Right lung (tissue), 5 donors: ENCODE measurements around the gene KCTD12. TPM values are rescaled to one million over a fixed set of nuclear protein-coding genes. Genes with fewer than 3 reads are reported as not detected.
A peak's percentile ranks its signal among the peaks of the same experiment; 100 is the strongest.

ENCODE experiments used
- DNase-seq, 2 donors: peaks; one replicate each; pipeline ENCODE4 v3.0.0-alpha.2; 2013
- polyA plus RNA-seq, 5 donors: library from polyadenylated mRNA; unstranded; fragments of 120-200 nt; gene quantifications; one replicate each; pipeline versions ENCODE4 v1.2.1 to v1.2.3, GENCODE V29; 2013; ENCODE audit warnings: inconsistent platforms in 1 of 5, low replicate concordance in 1 of 5; ENCODE audit not compliant: insufficient read length in 5 of 5, insufficient read depth in 1 of 5

The KCTD12 gene
- polyA plus RNA-seq, 5 donors: 150 to 217 (median 181) TPM

DNA sequence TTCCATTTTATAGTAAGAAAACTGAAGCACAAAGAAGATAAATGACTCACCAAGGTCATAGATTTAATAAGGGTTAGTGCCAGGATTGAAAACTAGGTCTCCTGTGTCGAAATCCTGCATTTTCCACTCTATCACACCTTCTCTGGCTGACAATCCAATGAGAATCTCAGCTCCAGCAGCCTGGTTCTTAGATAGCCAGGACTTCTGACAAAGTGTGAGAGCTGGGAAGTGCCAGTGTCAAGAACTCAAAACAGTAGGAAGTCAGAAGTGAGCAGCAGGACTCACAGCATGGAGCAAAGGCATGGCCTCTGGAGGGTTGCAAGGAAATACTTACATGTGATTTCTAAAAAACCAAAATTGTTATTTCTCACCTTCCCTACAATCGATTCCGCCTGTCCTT is 24.3 kb downstream of the KCTD12 start:
- no peak for DNase-seq

DNA sequence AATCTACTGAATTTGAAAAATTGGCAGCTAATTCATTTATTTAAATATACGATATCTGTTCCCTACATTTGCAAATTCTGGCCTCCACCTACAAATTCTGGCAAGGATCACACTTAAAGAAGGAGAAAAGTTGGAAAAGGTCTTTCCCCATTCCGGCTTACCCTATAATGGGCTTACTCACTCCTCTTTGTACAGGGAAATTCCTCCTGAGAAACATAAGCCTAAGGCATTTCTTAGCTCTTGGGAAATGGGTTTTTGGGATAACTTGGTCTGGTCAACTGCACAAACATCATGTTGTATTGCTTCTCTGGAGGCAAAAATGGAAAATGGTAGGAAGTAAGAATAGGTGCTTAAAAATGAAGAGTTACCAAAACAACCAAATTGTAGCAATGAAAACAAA is 25.5 kb downstream of the KCTD12 start:
- DNase-seq: no peak

DNA sequence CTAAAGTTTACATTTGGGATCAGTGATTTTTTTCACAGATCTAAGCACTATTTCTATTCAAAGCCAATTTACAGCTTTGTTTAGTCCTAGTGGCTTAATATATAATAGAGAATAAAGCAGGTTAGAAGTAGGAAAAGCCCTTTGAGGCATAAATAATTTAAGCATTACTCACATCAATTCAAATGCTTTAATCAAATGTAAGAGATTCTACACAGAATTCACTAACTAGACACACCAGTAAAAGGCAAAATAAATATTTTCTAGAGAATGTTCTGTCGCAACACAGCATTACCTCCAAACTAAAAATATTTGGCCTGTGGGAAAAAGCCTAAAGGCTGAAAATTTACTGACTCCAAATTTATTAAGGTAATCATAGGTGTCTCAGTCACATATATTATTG is 31.3 kb downstream of the KCTD12 start:
- no peak for DNase-seq

DNA sequence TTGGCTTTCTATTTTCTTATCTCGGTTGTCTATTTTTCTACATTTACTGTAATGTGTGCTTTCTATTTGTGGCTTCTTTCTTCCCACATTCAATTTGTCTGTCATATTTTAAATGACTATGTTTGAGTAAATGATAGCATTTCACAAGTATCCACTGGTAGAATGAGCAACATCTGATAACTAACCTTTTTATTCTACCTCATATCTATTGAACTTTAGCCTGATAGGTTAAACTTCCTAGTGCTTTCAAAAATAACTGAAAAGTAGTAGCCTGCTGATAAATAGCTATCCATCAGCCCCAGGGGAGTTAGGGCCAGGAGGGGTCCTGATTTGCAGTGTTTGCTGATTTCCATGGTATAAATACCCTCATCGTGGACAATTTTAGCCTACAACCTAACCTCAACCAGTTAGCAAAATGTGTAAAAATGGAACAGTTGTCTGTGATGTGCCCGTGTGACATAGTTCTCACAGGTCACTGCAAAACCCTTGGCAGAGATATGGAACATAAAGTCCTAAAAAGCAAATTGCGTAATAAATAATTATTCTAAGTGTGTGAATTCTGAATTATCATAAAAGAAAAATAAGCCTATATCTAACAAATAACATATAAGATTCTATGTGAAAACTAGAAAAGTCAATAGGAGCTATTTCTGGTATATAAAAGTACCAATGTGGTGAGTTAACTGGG is 32.1 kb downstream of the KCTD12 start:
- no peak for DNase-seq

DNA sequence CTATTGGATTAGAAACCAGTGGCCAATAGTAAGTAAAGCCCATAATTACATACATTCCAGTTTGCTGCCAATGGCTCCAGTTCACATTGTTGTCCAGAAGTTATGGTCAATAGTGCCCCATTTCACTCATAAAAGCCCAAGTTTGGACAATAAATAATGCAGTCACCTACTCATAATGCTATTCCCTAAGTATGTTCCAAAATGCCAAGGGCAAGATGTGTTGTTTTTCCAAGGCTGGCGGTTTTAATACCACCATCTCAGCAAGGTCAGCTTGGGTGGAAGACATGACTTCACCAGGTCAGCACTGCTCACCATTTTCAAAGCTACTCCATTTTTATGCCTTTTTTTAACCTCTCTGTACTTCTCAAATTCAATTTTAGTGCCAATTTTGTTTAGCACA is 32.7 kb downstream of the KCTD12 start:
- no peak for DNase-seq

DNA sequence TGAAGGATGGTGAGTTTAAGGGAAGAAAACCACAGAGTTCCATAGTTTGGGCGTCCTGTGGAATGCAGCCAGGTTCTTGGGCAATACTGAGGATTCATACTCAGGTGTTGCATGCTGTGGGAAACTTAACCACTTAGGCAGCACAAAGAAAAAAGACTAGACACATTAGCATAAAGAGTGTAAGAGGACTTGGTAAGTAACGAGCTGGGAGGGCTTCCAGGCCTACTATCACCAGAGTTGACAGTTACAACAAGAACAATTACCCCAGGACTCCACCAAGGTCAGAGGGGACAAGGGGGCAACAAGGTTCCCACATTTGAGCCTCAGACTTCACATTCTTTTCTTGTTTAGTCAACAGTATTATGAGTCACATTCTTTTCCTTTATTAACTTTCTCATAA is 33.2 kb downstream of the KCTD12 start:
- no peak for DNase-seq

DNA sequence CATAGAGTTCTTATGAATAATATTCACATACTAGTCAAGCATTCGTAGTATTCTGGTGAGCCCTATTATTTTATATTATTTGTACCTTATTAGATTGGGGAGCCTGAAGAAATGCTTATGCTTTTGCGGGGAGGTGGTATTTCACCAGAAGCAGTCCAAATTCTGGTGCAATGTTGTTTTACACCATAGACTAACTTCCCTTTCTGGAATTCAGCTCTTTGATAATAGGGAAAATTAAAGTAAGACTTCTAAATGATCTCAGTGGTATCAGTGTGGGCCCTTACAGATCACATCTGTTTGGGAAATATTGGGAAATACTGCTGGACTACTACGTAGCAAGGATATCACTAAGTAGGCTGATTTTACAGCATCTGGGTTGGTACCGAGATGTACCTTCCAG is 34.2 kb downstream of the KCTD12 start:
- DNase-seq: no peak

DNA sequence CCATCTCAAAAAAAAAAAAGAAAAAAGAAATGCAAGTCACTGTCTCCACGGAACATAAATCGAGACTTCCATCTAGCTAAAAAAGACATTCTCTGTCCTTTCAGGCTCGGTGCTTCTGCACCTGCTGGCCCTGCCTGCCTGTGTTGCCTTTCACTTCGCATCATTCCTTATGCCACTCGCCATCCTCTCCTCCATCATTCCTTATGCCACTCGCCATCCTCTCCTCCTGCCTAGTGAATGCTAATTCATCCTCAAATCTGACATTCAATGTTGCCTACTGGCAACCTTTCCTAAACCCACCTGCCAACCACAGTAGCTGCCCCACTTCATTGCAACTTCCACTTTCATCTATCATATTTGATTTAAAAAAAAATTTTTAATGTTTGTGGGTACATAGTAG is 36.7 kb downstream of the KCTD12 start:
- DNase-seq: no peak

DNA sequence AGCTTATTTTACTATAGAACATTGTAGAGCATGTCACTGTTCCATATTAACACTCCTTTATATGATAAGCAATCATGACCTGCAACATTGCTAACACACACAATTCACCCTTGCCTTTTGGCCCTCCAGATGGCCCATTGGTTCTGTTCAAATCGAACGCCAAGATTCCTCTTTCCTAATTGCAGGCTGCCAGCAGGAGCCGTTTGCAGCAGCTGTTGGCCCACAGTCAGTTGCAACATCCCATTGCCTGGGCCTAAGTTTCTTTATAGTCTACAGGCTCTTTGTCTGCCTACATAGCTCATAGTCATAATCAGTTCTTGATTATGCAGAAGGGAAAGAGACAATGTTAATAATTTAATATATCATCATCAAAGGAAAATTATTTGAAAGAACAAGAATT is 37.6 kb downstream of the KCTD12 start:
- peak; percentile 64 to 66 for DNase-seq

DNA sequence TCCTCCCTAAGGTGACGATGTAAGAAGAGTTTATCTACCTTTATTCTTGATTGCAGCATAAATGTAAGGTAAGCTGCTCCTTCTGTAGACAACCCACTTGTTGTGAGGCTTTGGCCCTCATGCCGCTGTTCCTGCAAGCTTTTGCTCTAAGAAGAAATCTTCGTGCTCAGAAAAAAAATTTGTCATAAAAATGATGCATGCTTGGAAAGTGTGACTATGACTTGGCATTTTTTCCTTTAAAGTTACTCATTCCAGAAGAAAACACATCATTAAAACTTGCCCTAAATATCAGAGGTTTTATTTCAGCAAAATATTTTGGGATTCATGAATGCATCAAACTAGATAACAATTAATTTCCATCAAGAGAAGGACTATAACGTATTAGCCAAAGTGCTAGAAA is 39.8 kb downstream of the KCTD12 start:
- no peak for DNase-seq

DNA sequence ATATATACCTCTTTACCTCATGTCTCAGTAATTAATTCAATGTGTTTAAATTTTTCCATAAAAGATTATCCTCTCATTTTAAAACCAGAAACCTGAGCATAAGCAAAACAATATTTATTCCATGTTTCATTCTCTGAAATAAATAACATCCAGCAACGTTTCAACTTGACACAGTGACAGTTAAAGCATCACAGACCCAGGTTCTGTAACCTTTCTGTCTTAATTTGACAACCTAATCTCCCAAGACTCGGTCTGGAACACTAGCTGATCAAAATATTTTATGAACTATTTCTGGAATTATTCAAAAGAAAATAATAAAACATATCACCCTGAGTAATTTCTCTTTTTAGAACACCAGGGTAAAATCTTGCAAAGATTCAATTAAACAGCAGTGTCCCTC is 40.3 kb downstream of the KCTD12 start:
- no peak for DNase-seq

DNA sequence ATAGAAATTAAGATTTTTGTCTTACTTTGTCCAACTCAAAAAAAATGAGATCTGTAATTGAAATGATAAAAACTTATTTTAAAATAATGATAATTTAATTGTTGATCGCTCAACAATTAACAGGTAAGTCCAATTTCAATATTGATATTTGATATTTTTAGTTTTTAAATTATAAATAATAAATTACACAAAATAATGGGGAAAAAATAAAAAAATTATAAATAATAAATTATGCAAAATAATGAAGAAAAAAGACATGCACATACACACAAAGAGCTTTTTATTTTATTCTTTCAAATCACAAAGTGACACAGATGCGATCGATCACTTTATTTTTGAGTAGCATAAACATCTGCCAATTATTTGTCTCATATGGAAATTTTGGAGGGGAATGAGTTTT is 40.8 kb downstream of the KCTD12 start:
- DNase-seq: no peak

DNA sequence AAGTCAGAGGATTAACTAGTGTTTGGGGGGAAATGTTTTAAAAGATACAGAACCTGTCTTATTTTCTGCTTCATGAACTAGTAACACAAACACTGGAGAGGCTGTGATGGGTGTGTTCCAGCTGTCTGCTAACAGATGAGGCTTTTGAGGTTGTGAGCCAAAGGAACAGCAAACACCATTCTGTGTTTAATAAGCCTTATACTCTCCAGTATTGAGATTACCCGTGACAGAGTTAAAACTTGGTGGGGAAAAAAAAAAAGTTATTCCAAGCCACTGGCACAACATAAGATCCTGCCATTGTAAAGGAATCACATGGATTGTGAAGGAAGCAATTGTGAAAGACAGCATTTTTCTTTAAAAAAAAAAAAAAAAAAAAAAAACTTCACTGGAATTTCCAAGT is 48.4 kb downstream of the KCTD12 start:
- peak; percentile 58 to 60 for DNase-seq

DNA sequence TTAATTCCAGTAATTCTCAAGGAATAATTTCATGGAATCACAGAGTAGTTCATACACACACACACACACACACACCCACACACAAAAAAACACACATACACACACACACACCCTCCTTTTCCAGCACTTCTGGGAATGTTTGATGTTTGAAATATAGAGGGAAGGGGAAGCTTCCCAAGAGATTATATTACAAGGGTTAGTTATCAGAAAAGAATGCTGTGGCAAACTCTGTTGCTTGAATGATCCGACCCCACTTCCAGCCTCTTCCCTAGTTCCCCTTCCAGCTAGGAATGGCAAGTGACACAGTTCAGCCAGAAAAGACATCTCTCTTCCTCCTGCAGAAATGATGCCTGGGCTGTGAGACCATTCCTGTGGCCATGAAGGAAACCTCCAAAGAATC is 49.9 kb downstream of the KCTD12 start:
- no peak for DNase-seq

DNA sequence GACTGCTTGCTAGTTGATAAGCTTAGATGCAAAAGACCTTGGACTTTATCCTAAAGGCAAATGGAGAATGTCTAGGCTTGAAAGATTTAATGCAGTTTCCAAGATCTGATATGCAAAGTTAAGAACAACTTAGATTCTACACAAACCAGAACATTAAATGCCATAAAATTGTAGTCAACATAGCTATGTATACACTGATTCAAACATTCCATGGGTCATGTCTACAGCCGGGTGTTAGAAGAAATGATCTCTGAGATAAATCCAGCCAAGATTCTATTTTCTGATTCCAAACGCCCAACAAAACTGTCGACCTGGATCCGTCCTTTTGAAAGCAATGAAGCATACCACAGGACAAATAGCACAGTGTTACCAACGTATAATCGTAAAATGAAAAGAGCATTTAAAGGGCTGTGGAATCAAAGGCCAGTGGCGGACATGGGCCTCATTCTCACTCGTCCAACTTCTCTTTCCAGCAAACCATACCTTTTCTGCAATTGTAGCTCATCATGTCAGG is 52.7 kb downstream of the KCTD12 start:
- DNase-seq: no peak

DNA sequence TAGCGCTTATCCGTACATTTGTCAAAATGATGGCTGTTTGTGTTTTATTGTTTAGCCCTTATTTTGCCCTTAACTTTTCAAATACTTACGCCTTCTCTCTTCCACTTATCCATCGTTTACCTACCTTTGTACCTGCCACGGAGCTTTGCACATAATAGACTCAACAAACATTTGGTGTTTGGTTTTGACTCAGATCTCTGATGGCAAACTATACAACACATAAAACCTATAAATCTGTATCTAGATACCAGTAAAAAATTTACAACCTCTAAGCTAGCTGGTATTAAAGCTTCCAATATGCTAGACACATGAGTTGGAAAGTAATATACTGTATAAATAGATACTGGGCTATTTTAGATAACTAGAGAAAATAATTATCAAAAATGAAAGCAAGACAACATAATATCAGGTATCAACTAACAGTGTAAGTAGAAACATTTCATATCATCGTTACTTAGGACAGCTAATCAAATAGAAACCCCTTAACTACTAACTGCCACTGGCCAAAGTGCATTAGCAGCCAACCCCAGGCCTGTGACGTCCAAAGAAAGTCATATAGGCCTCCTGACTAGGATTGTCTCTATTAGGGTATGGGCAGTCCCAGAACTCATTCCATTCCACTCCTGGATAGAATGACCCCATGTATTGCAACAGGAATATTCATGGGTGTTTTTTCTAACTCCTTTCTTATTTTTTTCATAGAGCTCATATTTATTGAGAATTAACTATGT is 53.8 kb downstream of the KCTD12 start:
- no peak for DNase-seq

DNA sequence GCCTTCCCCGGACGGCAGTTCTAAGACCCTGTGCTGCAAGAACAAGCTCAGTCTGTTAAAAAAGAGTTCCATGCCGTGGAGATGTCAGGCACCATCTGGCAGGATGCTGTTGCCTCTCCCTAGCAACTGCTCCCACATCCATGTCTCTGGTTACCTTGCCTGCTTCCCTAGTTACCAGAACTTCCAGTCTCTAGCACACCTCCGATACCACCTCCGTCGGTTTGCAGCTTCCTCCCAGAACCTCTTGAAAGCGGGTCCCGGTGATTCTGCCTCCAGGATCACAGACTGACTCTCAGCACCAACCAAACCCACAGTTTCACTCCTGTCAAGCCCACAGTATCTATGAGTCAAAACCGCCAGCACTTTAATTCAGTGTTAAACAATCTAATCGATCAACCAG is 55.4 kb downstream of the KCTD12 start:
- no peak for DNase-seq

Other genes with a start within 250 kb of the KCTD12 start
- gene ACOD1, start 62.1 kb upstream of the KCTD12 start, polyA plus RNA-seq: not detected
- 10 to 100 TPM; 32.3 to 46.5 (median 41.5) TPM for gene CLN5, start 105.7 kb upstream of the KCTD12 start, polyA plus RNA-seq
- 10 to 100 TPM; 48.1 to 76.8 (median 61.5) TPM for gene FBXL3, start 140.8 kb upstream of the KCTD12 start, polyA plus RNA-seq